ENCODE data around the gene CRYGA.

GRCh38 chr2:208163489-208163888, at the start of gene CRYGA:
- TF ChIP-seq CTCF (IDR thresholded peaks at IDR 0.05) (no peak), POLR2A (IDR thresholded peaks at IDR 0.05) (no peak)

Measured in body of pancreas (tissue), 4 donors.